Esophagus muscularis mucosa (tissue), 4 donors: ENCODE data around the gene RRP12. TPM values are rescaled to one million over a fixed set of nuclear protein-coding genes. Genes with fewer than 3 reads are reported as not detected.

Source experiments
- DNase-seq: peaks from one replicate; pipeline ENCODE4 v3.0.0-alpha.2; 2017; ENCODE audit errors: extremely low spot score
- H3K27ac ChIP-seq, 4 donors: fragments of 200-600 bp; sonication (generic); replicated peaks in 1 of 4; 1 replicate in 3 of 4; 2 replicates in 1 of 4; pipeline ENCODE4 v1.5.1; 2016 to 2019; ENCODE audit warnings: mild to moderate bottlenecking in 1 of 4
- H3K27me3 ChIP-seq, 4 donors: fragments of 200-600 bp; sonication (generic); one replicate each; pipeline versions ENCODE4 v1.5.1 to v1.6.0; 2016 to 2019
- H3K36me3 ChIP-seq, 4 donors: fragments of 200-600 bp; sonication (generic); one replicate each; pipeline ENCODE4 v1.5.1; 2016 to 2019
- H3K4me1 ChIP-seq, 4 donors: fragments of 200-600 bp; sonication (generic); one replicate each; pipeline ENCODE4 v1.5.1; 2016 to 2019
- H3K4me3 ChIP-seq, 4 donors: fragments of 200-600 bp; sonication (generic); 1 replicate in 2 of 4; 2 replicates in 2 of 4; pipeline ENCODE4 v1.5.1; 2016 to 2019; ENCODE audit warnings: mild to moderate bottlenecking in 4 of 4, moderate library complexity in 1 of 4
- H3K9me3 ChIP-seq, 4 donors: fragments of 200-600 bp; sonication (generic); 1 replicate in 3 of 4; 2 replicates in 1 of 4; pipeline ENCODE4 v1.5.1; 2016 to 2019
- CTCF ChIP-seq, 3 experiments: fragments of 200-600 bp in 2 of 3; fragments of 450-650 bp in 1 of 3; sonication (generic) in 2 of 3; IDR thresholded peaks; one replicate each; pipeline ENCODE4 v1.5.1; 2017 to 2019; ENCODE audit warnings: antibody characterized with exemption in 3 of 3, mild to moderate bottlenecking in 2 of 3, moderate library complexity in 1 of 3
- EP300 ChIP-seq: sonication (generic); formaldehyde crosslinking; IDR thresholded peaks from one replicate; pipeline ENCODE4 v1.6.1; 2017; ENCODE audit warnings: antibody characterized with exemption
- POLR2A ChIP-seq: fragments of 450-650 bp; IDR thresholded peaks from one replicate; pipeline ENCODE4 v1.6.1; 2017; ENCODE audit warnings: antibody characterized with exemption, moderate library complexity, mild to moderate bottlenecking, low read depth
- POLR2AphosphoS5 ChIP-seq, 2 donors: sonication (generic); formaldehyde crosslinking; IDR thresholded peaks; one replicate each; pipeline ENCODE4 v1.6.1; 2017; ENCODE audit warnings: antibody characterized with exemption in 2 of 2
- WGBS: methylation state at CpG from one replicate; pipeline ENCODE4 v1.1.5; 2018; 5-methylcytosine and 5-hydroxymethylcytosine counted together
- intact Hi-C: fragments of 100-400 bp; cut with DNase I; formaldehyde crosslinking; loops from one replicate; pipeline ENCODE4 v1.15.1; 2023
- total RNA-seq, 4 donors: library from RNA; depleted of rRNA; stranded (reverse); fragments of >200 nt; gene quantifications; one replicate each; pipeline versions ENCODE4 v1.1.0 to v1.2.1, GENCODE V29; 2016

Gene RRP12
- total RNA-seq, 4 donors from 2014 or later: 7.1 to 20.0 (median 12.1) TPM

DNA sequence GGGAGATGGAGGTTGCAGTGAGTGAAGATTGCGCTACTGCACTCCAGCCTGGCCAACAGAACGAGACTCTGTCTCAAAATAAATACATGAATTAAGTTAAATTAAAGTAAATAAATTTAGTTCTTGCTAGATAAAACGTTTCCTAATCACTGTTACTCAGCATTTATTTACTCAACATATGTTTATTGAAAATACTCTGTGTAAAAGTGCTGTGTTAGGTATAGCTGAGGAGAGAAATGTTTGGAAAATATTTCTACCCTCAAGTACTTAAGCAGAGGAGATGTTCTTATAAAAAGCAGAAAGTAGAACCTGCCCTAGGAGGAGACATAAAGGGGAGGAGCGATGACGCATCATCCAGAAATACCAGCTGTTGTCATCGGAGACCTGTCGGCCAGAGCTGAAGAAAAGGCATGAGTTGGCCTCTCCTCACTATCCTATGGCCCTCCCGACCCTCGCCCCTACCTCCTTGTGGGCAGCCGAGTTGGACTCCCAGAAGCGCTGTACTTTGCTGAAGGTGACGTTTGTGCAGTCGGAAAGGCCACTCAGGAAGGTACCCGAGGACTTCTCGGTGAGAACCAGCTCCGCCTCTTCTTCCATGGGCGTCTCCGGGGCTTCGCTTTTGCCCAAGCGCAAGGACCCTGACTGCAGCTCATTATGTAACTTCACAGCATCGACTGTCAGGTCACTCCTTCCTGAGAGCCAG lies 1.1 kb downstream of the RRP12 start:
- H3K4me1 ChIP-seq: peaks cover 10 to 20% (median 16%) of the 10 kb centered on the region in 4 donors
- no peaks in the 10 kb centered on the region for H3K9me3 ChIP-seq
- intact Hi-C loops: loop anchor here (2.0 to 5.0 kb wide), 2 partner anchors 65 to 152 kb away; partner anchors contain the start of gene FRAT2
- H3K4me3 ChIP-seq: peak overlapping the region; percentile 69 to 81 (median 74)
- peaks cover 8 to 33% (median 25%) of the 10 kb centered on the region in 4 donors for H3K36me3 ChIP-seq
- TF ChIP-seq POLR2A (no peak), POLR2AphosphoS5 (IDR thresholded peaks at IDR 0.05) (no peak), EP300 (no peak), CTCF (IDR thresholded peaks at IDR 0.05) (no peak)
- no peak for DNase-seq
- 46% methylated on average over 20 of the region's 21 CpGs for WGBS
- no peaks in the 10 kb centered on the region for H3K27me3 ChIP-seq
- H3K27ac ChIP-seq: peak overlapping the region in 3 of 4 donors; percentile 77 to 82 (median 78)

DNA sequence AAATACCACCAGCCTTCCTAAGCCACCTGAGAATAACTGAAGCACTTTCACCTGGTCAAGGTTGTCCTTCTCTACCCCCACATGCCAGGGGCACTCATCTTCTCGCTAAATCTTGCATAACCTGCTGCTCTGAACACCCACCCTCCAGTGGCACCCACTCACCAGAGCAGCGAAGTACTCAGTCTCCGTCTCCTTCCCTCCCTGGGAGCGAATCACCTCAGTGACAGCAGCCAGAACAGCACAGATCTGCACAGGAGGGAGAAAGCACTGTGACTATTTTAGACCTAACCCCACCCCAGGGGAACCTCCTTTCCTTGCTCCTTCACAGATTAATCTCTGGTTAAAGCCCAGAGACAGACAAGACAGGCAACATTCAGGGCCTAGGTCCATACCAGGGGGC lies 5.1 kb downstream of the RRP12 start:
- Histone ChIP-seq H3K27me3 (no peaks in the 10 kb centered on the region), H3K27ac (no peak overlapping the region), H3K4me1 (peaks cover 10 to 16% (median 13%) of the 10 kb centered on the region in 4 donors), H3K36me3 (peaks cover 8 to 72% (median 61%) of the 10 kb centered on the region in 4 donors), H3K9me3 (no peaks in the 10 kb centered on the region), H3K4me3 (no peak overlapping the region)
- intact Hi-C loops: no loop called here
- DNase-seq: no peak
- TF ChIP-seq POLR2AphosphoS5 (IDR thresholded peaks at IDR 0.05): no peak
- no peak for TF ChIP-seq CTCF (IDR thresholded peaks at IDR 0.05)
- 98% methylated on average over 4 of the region's 4 CpGs for WGBS

- Histone ChIP-seq H3K4me3 (no peak overlapping the region), H3K27me3 (no peaks in the 10 kb centered on the region), H3K27ac (no peak overlapping the region), H3K4me1 (no peaks in the 10 kb centered on the region), H3K36me3 (peaks cover 23 to 96% (median 88%) of the 10 kb centered on the region in 4 donors), H3K9me3 (no peaks in the 10 kb centered on the region)
- TF ChIP-seq POLR2AphosphoS5 (IDR thresholded peaks at IDR 0.05) (no peak), EP300 (no peak)
- DNase-seq: no peak
- WGBS: 91% methylated on average over 8 of the region's 8 CpGs
- intact Hi-C loops: no loop called here
These were observed 8.0 kb downstream of the RRP12 start for GRCh38 chr10:97393034-97393573.

DNA sequence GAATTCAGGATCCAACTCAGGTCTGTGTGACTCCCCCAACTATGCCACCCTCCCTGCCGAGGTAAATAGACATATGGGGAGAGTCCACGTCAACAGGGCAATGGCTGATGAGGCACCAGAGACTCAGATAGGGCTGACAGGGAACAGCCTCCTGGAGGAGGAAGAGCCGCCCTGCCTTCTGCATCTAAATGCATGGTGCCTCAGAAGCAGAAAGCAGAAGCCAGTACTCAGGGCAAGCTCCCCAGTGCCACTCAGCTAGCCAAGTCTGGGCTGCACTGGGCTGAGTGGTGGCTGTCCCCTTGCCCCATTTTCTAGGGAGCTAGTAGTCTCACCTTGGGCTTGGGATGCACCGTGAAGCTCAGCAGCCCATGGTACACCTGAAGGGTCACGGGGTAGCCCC lies 11.0 kb downstream of the RRP12 start:
- 85% methylated on average over 5 of the region's 5 CpGs for WGBS
- DNase-seq: no peak
- intact Hi-C loops: no loop called here
- no peak overlapping the region for H3K27ac ChIP-seq
- no peaks in the 10 kb centered on the region for H3K9me3 ChIP-seq
- H3K4me3 ChIP-seq: no peak overlapping the region
- H3K36me3 ChIP-seq: peaks cover 20 to 98% (median 89%) of the 10 kb centered on the region in 4 donors
- peaks cover 0 to 7% (median 0%) of the 10 kb centered on the region in 4 donors for H3K4me1 ChIP-seq
- H3K27me3 ChIP-seq: no peaks in the 10 kb centered on the region
- TF ChIP-seq POLR2A (no peak), POLR2AphosphoS5 (IDR thresholded peaks at IDR 0.05) (no peak), EP300 (no peak), CTCF (IDR thresholded peaks at IDR 0.05) (no peak)

- H3K27ac ChIP-seq: no peak overlapping the region
- peaks cover 23 to 98% (median 91%) of the 10 kb centered on the region in 4 donors for H3K36me3 ChIP-seq
- no peaks in the 10 kb centered on the region for H3K9me3 ChIP-seq
- H3K4me3 ChIP-seq: no peak overlapping the region
- no peaks in the 10 kb centered on the region for H3K27me3 ChIP-seq
- DNase-seq: no peak
- 100% methylated on average over 5 of the region's 5 CpGs for WGBS
- intact Hi-C loops: no loop called here
- peaks cover 0 to 7% (median 0%) of the 10 kb centered on the region in 4 donors for H3K4me1 ChIP-seq
- TF ChIP-seq POLR2AphosphoS5 (IDR thresholded peaks at IDR 0.05): no peak
- no peak for TF ChIP-seq CTCF (IDR thresholded peaks at IDR 0.05)
- TF ChIP-seq EP300: no peak
- no peak for TF ChIP-seq POLR2A
These were observed 13.0 kb downstream of the RRP12 start for GRCh38 chr10:97388152-97388551.
